ENCODE measurements around the gene PXN. TPM values are rescaled to one million over a fixed set of nuclear protein-coding genes. Genes with fewer than 3 reads are reported as not detected.
"Not testable (repeated sequence)": the region's sequence is repeated elsewhere in the genome, so short reads cannot be mapped to it uniquely, and the experiment has no call there.

PXN gene
- total RNA-seq, 2 donors from 2014 or later = 44.8 to 65.5 TPM

DNA sequence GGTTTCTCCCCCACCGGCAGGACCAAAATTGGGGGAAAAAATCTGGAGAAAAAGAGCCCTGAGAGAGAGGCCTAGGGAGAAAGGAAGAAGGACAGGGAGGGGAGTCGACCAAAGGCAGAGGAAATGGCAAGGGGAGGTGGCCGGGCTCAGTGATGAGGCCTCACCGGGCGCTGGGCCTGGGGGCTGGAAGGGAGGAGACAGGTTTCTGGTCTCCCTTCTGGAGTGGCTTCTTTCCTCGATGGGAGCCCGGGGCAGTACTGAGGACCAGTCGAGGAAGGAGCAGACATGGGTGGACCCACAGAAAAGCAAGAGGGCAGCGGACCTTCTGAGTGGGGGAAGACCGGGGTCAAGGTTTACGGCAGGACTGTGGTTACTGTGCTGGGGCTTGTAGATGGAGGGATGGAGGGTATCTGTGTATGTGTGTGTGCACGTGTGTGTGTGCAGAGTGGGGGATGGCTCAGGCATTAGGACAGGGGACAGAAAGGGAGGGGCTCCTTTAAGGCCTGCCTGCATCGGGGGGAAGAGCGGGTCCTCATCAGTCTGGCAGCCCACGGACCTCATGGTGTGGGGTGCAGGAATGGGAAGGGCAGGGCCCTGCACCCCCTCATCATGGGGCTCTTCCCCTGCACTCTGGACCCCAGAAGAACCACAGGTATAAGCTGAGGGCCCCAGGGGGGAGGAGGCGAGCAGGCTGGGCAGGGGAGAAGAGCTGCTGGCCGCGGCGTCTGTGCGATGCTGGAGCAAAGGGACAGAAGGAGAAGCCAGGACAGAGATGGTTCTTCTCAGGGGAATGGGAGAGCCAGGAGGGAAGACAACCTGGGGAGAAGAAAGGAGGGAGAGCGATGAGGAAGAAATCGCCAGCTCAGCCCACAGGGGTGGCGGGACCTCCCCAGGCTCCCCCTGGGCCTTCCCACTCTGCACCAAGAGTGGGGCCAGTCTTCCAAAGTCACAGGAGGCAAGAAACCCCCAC is 49.5 kb downstream of the PXN start:
- Mint-ChIP-seq H3K27me3 (no peaks in the 10 kb centered on the region), H3K9me3 (no peaks in the 10 kb centered on the region), H3K36me3 (ENCODE audit: low read depth) (peaks cover 75% of the 10 kb centered on the region), H3K27ac (no peak overlapping the region), H3K4me1 (peaks cover 6% of the 10 kb centered on the region), H3K4me3 (no peak overlapping the region)
- ATAC-seq (replicated peaks) = no peak

GRCh38 chr12:120215357-120215735 is 50.2 kb downstream of the PXN start:
- H3K27ac Mint-ChIP-seq = no peak overlapping the region
- peaks cover 75% of the 10 kb centered on the region for H3K36me3 Mint-ChIP-seq (ENCODE audit: low read depth)
- H3K27me3 Mint-ChIP-seq = no peaks in the 10 kb centered on the region
- no peak for ATAC-seq (replicated peaks)
- H3K9me3 Mint-ChIP-seq = no peaks in the 10 kb centered on the region
- no peak overlapping the region for H3K4me3 Mint-ChIP-seq
- peaks cover 6% of the 10 kb centered on the region for H3K4me1 Mint-ChIP-seq

GRCh38 chr12:120214626-120215356 is 50.7 kb downstream of the PXN start:
- Mint-ChIP-seq H3K36me3 (ENCODE audit: low read depth) (peaks cover 74% of the 10 kb centered on the region), H3K4me3 (no peak overlapping the region), H3K27ac (no peak overlapping the region), H3K4me1 (peaks cover 6% of the 10 kb centered on the region), H3K27me3 (no peaks in the 10 kb centered on the region), H3K9me3 (no peaks in the 10 kb centered on the region)
- ATAC-seq (replicated peaks) = no peak

DNA sequence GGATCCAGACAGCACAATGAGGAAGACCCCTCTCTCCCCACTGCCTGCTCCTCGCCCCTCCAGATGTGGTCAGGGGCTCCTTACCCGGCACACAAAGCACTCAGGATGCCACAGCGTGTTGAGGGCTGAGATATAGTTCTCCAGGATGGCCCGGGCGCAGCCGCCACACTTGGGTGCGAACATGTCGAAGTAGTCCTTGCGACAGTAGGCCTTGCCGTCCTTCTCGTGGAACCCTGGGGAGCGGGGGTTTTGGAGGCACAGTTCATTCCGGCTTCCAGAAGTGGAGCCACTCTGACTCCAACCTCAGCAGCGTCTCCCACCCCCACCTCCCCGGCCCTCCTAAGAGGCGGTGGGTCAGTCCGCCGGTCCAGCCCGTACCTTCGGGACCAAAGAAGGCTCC is 51.8 kb downstream of the PXN start:
- H3K9me3 Mint-ChIP-seq = no peaks in the 10 kb centered on the region
- H3K4me3 Mint-ChIP-seq = no peak overlapping the region
- no peak overlapping the region for H3K27ac Mint-ChIP-seq
- H3K36me3 Mint-ChIP-seq (ENCODE audit: low read depth) = peaks cover 64% of the 10 kb centered on the region
- no peaks in the 10 kb centered on the region for H3K27me3 Mint-ChIP-seq
- ATAC-seq (replicated peaks) = no peak
- H3K4me1 Mint-ChIP-seq = peaks cover 6% of the 10 kb centered on the region

DNA sequence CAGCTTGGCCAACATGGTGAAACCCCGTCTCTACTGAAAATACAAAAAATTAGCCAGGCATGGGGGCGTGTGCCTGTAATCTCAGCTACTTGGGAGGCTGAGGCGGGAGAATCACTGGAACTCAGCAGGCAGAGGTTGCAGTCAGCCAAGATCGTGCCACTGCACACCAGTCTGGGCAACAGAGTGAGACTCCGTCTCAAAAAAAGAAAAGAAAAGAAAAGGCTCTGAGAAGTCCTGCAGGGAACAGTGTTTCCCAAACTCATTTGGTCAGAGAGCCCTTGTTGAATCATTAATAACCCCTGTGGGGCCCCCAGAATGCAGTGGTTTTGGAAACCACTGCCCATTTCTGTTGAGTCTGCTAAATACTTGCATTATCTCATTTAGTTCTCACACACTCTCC is 52.3 kb downstream of the PXN start:
- H3K4me1 Mint-ChIP-seq; H3K27ac Mint-ChIP-seq; H3K27me3 Mint-ChIP-seq; H3K4me3 Mint-ChIP-seq; ATAC-seq (replicated peaks); H3K9me3 Mint-ChIP-seq: not testable (repeated sequence)
- H3K36me3 Mint-ChIP-seq (ENCODE audit: low read depth) = peaks cover 58% of the 10 kb centered on the region

GRCh38 chr12:120212301-120212700 is 53.2 kb downstream of the PXN start:
- Mint-ChIP-seq H3K27me3 (no peaks in the 10 kb centered on the region), H3K27ac (no peak overlapping the region), H3K9me3 (no peaks in the 10 kb centered on the region), H3K4me1 (peaks cover 6% of the 10 kb centered on the region), H3K36me3 (ENCODE audit: low read depth) (peaks cover 60% of the 10 kb centered on the region), H3K4me3 (no peak overlapping the region)
- no peak for ATAC-seq (replicated peaks)

GRCh38 chr12:120211904-120212283 is 53.6 kb downstream of the PXN start:
- Mint-ChIP-seq H3K36me3 (ENCODE audit: low read depth) (peaks cover 62% of the 10 kb centered on the region), H3K9me3 (no peaks in the 10 kb centered on the region), H3K4me1 (peaks cover 6% of the 10 kb centered on the region), H3K27ac (peak overlapping the region; percentile 68), H3K27me3 (no peaks in the 10 kb centered on the region), H3K4me3 (no peak overlapping the region)
- ATAC-seq (replicated peaks) = no peak

- no peak overlapping the region for H3K4me3 Mint-ChIP-seq
- H3K27me3 Mint-ChIP-seq = no peaks in the 10 kb centered on the region
- H3K9me3 Mint-ChIP-seq = no peaks in the 10 kb centered on the region
- peak overlapping the region; percentile 68 for H3K27ac Mint-ChIP-seq
- no peak for ATAC-seq (replicated peaks)
- H3K36me3 Mint-ChIP-seq (ENCODE audit: low read depth) = peaks cover 62% of the 10 kb centered on the region
- H3K4me1 Mint-ChIP-seq = peaks cover 6% of the 10 kb centered on the region
These were observed 54.2 kb downstream of the PXN start for GRCh38 chr12:120211243-120211903.

- Mint-ChIP-seq H3K4me3 (no peak overlapping the region), H3K36me3 (ENCODE audit: low read depth) (peaks cover 52% of the 10 kb centered on the region), H3K4me1 (peaks cover 6% of the 10 kb centered on the region), H3K9me3 (no peaks in the 10 kb centered on the region), H3K27me3 (no peaks in the 10 kb centered on the region), H3K27ac (no peak overlapping the region)
- ATAC-seq (replicated peaks) = peak; percentile 11
These were observed 55.7 kb downstream of the PXN start for GRCh38 chr12:120209851-120210250.

DNA sequence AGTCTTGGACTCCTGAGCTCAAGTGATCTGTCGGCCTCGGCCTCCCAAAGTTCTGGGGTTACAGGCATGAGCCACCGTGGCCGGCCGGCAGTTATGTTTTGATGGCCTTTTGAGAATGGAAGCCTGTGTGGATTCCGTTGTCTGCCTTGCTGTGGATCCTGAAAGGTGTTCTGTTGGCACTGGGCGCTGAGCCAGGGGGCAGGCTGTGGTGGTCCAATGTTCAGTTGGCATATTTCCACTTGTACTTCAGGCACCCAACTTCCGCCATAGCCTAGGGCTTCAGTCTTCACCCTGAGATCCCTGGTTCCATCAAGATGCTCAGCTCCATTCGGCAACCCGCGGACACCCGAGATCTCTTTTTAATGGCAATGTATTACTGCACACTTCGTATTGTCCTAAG is 58.3 kb downstream of the PXN start:
- Mint-ChIP-seq H3K4me3 (no peak overlapping the region), H3K4me1 (peaks cover 6% of the 10 kb centered on the region), H3K27me3 (no peaks in the 10 kb centered on the region), H3K9me3 (no peaks in the 10 kb centered on the region), H3K36me3 (ENCODE audit: low read depth) (peaks cover 31% of the 10 kb centered on the region), H3K27ac (no peak overlapping the region)
- ATAC-seq (replicated peaks) = no peak

DNA sequence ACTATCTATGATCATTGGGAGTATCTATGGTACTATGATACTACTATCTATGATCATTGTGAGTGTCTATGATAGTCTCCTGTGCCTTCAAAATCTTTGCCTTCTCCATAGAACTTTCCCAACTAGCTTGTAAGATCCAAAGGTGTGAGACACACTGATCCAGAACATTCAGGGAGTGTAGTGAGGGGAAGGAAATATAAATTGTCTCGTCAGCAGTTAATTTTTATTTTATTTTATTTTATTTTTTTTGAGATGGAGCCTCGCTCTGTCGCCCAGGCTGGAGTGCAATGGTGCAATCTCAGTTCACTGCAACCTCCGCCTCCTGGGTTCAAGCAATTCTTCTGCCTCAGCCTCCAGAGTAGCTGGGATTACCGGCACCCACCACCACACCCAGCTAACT is 58.7 kb downstream of the PXN start:
- not testable (repeated sequence) for ATAC-seq (replicated peaks); H3K9me3 Mint-ChIP-seq; H3K27me3 Mint-ChIP-seq; H3K4me1 Mint-ChIP-seq; H3K4me3 Mint-ChIP-seq
- H3K36me3 Mint-ChIP-seq (ENCODE audit: low read depth) = peaks cover 27% of the 10 kb centered on the region
- H3K27ac Mint-ChIP-seq = peak overlapping the region; percentile 6

DNA sequence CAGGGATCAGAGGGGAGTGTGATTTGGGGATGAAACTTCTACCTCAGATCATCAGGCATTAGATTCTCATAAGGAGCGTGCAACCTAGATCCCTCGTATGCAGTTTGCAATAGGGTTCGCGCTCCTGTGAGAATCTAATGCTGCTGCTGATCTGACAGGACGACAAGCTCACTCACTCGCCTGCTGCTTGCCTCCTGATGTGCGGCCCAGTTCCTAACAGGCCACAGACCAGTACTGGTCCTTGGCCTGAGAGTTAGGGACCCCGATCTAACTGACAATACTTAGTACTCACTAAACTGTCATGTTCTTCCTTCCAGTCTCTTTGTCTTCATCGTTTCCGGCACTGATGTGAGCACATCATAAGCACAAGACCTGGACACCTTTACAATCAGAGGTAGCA is 59.3 kb downstream of the PXN start:
- Mint-ChIP-seq H3K4me1 (no peaks in the 10 kb centered on the region), H3K4me3 (no peak overlapping the region), H3K27me3 (no peaks in the 10 kb centered on the region), H3K36me3 (ENCODE audit: low read depth) (peaks cover 23% of the 10 kb centered on the region), H3K27ac (peak overlapping the region; percentile 6), H3K9me3 (no peaks in the 10 kb centered on the region)
- no peak for ATAC-seq (replicated peaks)

DNA sequence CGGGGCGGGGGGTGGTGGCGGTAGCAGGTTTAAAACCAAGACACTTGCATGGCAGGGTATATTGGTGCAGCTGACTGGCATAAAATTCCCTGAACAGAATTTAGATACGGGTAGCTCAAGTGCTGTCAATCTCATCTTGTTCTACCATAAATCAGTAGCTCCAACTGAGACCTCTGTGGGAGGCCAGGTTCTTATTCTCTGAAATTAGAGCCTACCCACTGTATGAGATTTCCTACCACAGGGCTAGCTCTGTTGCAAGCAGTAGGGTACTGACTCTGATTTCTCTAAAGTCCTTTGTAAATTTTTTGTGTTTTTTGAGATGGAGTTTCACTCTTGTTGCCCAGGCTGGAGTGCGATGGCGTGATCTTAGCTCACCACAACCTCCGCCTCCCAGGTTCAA is 61.4 kb downstream of the PXN start:
- Mint-ChIP-seq H3K27ac (no peak overlapping the region), H3K9me3 (no peaks in the 10 kb centered on the region), H3K36me3 (ENCODE audit: low read depth) (peaks cover 31% of the 10 kb centered on the region), H3K27me3 (no peaks in the 10 kb centered on the region), H3K4me1 (peaks cover 3% of the 10 kb centered on the region), H3K4me3 (no peak overlapping the region)
- no peak for ATAC-seq (replicated peaks)

- no peaks in the 10 kb centered on the region for H3K9me3 Mint-ChIP-seq
These were observed 65.1 kb downstream of the PXN start for GRCh38 chr12:120200364-120200800.

More at GRCh38 chr12:120200364-120200800, 65.1 kb downstream of the PXN start:
- Mint-ChIP-seq H3K4me1 (peaks cover 9% of the 10 kb centered on the region), H3K36me3 (ENCODE audit: low read depth) (peaks cover 59% of the 10 kb centered on the region), H3K27ac (peak overlapping the region; percentile 98), H3K4me3 (peak overlapping the region; percentile 89), H3K27me3 (no peaks in the 10 kb centered on the region)
- no peak for ATAC-seq (replicated peaks)

Measured in activated T-helper 17 cell treated with anti-CD3 and anti-CD28 coated beads, Interleukin-2, amount 50 U/mL, for 72 hours (primary cell).